AG09319 (cell line): ENCODE measurements around the gene MBD3L4.
"Not testable (repeated sequence)": the region's sequence is repeated elsewhere in the genome, so short reads cannot be mapped to it uniquely, and the experiment has no call there.

Experiments used
- DNase-seq: peaks from one replicate; pipeline ENCODE4 v3.0.0-alpha.2; 2010; ENCODE audit warnings: low read depth; ENCODE audit errors: extremely low read depth
- CTCF ChIP-seq: IDR thresholded peaks from 2 replicates; pipeline ENCODE4 v1.5.1; 2011; ENCODE audit warnings: low read depth, mild to moderate bottlenecking, inconsistent platforms, low read length, moderate library complexity

The MBD3L4 gene

GRCh38 chr19:7040079-7040478, at the start of gene MBD3L4:
MBD3L4 (minus strand) TSS chr19:7040179; CDS start chr19:7040144, 35 bp downstream.
- not testable (repeated sequence) for DNase-seq

GRCh38 chr19:7088999-7089398, 49.0 kb upstream of the MBD3L4 start:
- no peak for DNase-seq
- TF ChIP-seq CTCF = no peak

- DNase-seq = no peak
- TF ChIP-seq CTCF = no peak
Observed at GRCh38 chr19:7083076-7083956, 43.3 kb upstream of the MBD3L4 start.

- no peak for TF ChIP-seq CTCF
- DNase-seq = no peak
Observed at GRCh38 chr19:7078008-7078407, 38.0 kb upstream of the MBD3L4 start.

- no peak for TF ChIP-seq CTCF
- DNase-seq = no peak
Observed at GRCh38 chr19:7076151-7076550, 36.2 kb upstream of the MBD3L4 start.

- DNase-seq = no peak
- no peak for TF ChIP-seq CTCF
Observed at GRCh38 chr19:7074705-7075282, 34.8 kb upstream of the MBD3L4 start.

GRCh38 chr19:7072541-7072940, 32.6 kb upstream of the MBD3L4 start:
- DNase-seq = no peak
- TF ChIP-seq CTCF = no peak

GRCh38 chr19:7069904-7070226, 29.9 kb upstream of the MBD3L4 start:
- DNase-seq = no peak
- TF ChIP-seq CTCF = no peak
